GM12864 (cell line): Measurements from ENCODE around the gene IFNA16.
A peak's percentile ranks its signal among the peaks of the same experiment; 100 is the strongest.
"Not testable (repeated sequence)": the region's sequence is repeated elsewhere in the genome, so short reads cannot be mapped to it uniquely, and the experiment has no call there.

Experiments used
- DNase-seq: peaks from one replicate; pipeline ENCODE4 v3.0.0-alpha.2; 2011; ENCODE audit warnings: low read depth
- H3K4me3 ChIP-seq: 2 replicates; pipeline ENCODE4 v1.5.1; 2011; ENCODE audit warnings: mild to moderate bottlenecking, low read depth, low read length, control low read depth
- CTCF ChIP-seq: IDR thresholded peaks from 2 replicates; pipeline ENCODE4 v1.5.1; 2011; ENCODE audit warnings: low read depth, mild to moderate bottlenecking, moderate library complexity, low read length, control low read depth, inconsistent platforms; ENCODE audit errors: missing control alignments

IFNA16 gene

GRCh38 chr9:21210311-21210710, 6.8 kb downstream of the IFNA16 start:
- TF ChIP-seq CTCF = no peak
- no peak overlapping the region for H3K4me3 ChIP-seq
- DNase-seq = no peak

- not testable (repeated sequence) for H3K4me3 ChIP-seq, DNase-seq
These were observed 10.1 kb downstream of the IFNA16 start, which contains the start of gene IFNA10 for GRCh38 chr9:21207043-21207442. IFNA10 (minus strand) TSS chr9:21207143; CDS start chr9:21207097, 46 bp downstream.

- no peak overlapping the region for H3K4me3 ChIP-seq
- TF ChIP-seq CTCF = no peak
- no peak for DNase-seq
These were observed 11.9 kb downstream of the IFNA16 start for GRCh38 chr9:21205204-21205603.

- not testable (repeated sequence) for H3K4me3 ChIP-seq, DNase-seq
These were observed 15.0 kb downstream of the IFNA16 start, which contains the start of gene IFNA7 for GRCh38 chr9:21202105-21202504. IFNA7 (minus strand) TSS chr9:21202205; CDS start chr9:21202165, 40 bp downstream.

- not testable (repeated sequence) for DNase-seq, H3K4me3 ChIP-seq
- TF ChIP-seq CTCF = peak; percentile 55
These were observed 22.0 kb downstream of the IFNA16 start for GRCh38 chr9:21194867-21195776.

- not testable (repeated sequence) for DNase-seq, H3K4me3 ChIP-seq
These were observed 29.6 kb downstream of the IFNA16 start, which contains the start of gene IFNA4 for GRCh38 chr9:21187487-21187886. IFNA4 (minus strand) TSS chr9:21187587; CDS start chr9:21187531, 56 bp downstream.

- TF ChIP-seq CTCF = peak; percentile 61
- peak; percentile 5 for DNase-seq
- H3K4me3 ChIP-seq = not testable (repeated sequence)
These were observed 34.0 kb downstream of the IFNA16 start for GRCh38 chr9:21182810-21183736.

GRCh38 chr9:21174671-21175070, 42.4 kb downstream of the IFNA16 start:
- no peak for DNase-seq
- H3K4me3 ChIP-seq = no peak overlapping the region
- no peak for TF ChIP-seq CTCF
